Adrenal gland (tissue), 5 donors: Measurements from ENCODE around the gene ARRB2.

ENCODE experiments used
- CTCF ChIP-seq, 6 experiments: fragments of 450-650 bp in 4 of 6; fragments of 200-600 bp in 2 of 6; sonication (generic) in 1 of 6; IDR thresholded peaks; 1 replicate in 5 of 6; 2 replicates in 1 of 6; pipeline versions ENCODE4 v1.5.1 to v1.8.0; 2016 to 2021; ENCODE audit warnings: antibody characterized with exemption in 6 of 6, mild to moderate bottlenecking in 2 of 6, moderate library complexity in 1 of 6
- POLR2A ChIP-seq, 2 donors: fragments of 450-650 bp; IDR thresholded peaks; one replicate each; pipeline ENCODE4 v1.6.1; 2017; ENCODE audit warnings: antibody characterized with exemption in 2 of 2, mild to moderate bottlenecking in 2 of 2, moderate library complexity in 1 of 2
- donor health status: DM: no; HTN: no; CAD: no.

DNA sequence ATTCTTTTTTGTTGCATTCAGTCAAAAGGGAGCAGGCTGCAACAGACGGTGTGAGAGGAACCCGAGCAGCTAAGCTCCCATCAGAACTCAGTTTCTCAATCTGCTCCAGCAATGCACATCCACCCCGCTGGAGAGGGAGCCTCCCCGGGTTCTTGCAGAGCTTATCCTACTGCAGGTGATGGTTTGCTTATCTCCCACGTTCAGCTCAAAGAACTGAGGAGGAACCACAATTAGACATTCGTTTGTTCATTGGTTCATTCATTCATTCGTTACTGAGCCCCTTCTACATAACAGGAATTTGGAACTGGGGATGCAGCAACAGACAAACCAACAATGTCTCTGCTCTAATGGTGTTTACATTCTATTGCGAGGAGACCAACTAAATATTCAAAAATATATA lies 46.7 kb upstream of the ARRB2 start:
- TF ChIP-seq CTCF (IDR thresholded peaks at IDR 0.05) = no peak
- TF ChIP-seq POLR2A (IDR thresholded peaks at IDR 0.05) = no peak
